ENCODE data around the gene SH2B3. TPM values are rescaled to one million over a fixed set of nuclear protein-coding genes. Genes with fewer than 3 reads are reported as not detected.
A peak's percentile ranks its signal among the peaks of the same experiment; 100 is the strongest.

The SH2B3 gene
- total RNA-seq, 1 experiment from 2014 or later, result 40.3 TPM

DNA sequence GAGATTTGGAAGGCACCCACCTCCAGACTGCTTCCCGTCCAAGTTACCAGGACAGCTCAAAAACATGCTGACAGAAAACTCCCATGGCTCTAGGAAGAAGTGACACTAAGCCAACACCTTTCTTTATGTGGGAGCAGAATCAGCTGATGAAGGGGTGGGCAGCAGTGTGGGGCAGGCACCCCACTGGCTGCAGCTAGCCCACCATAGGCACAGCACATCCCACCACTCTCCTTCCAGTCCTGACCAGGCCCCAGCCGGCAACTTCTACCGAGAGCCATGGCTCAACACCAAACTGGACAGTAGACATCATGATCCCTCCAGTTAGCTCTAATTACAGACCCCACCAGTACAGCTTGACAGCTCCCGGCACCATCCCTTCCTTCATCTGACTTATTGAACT is 45.0 kb downstream of the SH2B3 start:
- H4K8ac ChIP-seq (replicated peaks; ENCODE audit: insufficient read length, low read depth, low read length), result no peak overlapping the region
- Mint-ChIP-seq H3K9me3 (no peaks in the 10 kb centered on the region), H3K27ac (peak overlapping the region; percentile 10 to 88 (median 78); a peak in 5 of 7 replicates), H3K27me3 (ENCODE audit: low read depth) (no peaks in the 10 kb centered on the region), H3K4me1 (peaks cover 10% of the 10 kb centered on the region in 2 experiments), H3K36me3 (ENCODE audit: insufficient read depth in 1 of 3, low read depth in 3 of 3) (peaks cover 34 to 84% (median 66%) of the 10 kb centered on the region in 3 experiments; a peak in 6 of 7 replicates), H3K4me3 (no peak overlapping the region)
- no peak overlapping the region for H3K4me2 ChIP-seq (ENCODE audit: insufficient read depth, insufficient read length, low read length)
- no peak for DNase-seq
- no peak overlapping the region for H4K91ac ChIP-seq (ENCODE audit: insufficient read length, low read depth, low read length)
- H3K56ac ChIP-seq (ENCODE audit: insufficient read length, low read depth, low read length), result no peak overlapping the region
- H2AK5ac ChIP-seq (ENCODE audit: insufficient read length, low read length), result no peak overlapping the region
- H3K18ac ChIP-seq (ENCODE audit: insufficient read length, low read depth, low read length), result no peak overlapping the region
- H2AFZ ChIP-seq (ENCODE audit: low read length), result no peak overlapping the region
- no peak overlapping the region for H2BK12ac ChIP-seq (ENCODE audit: insufficient read length, low read depth, low read length)
- no peak overlapping the region for H3K9ac ChIP-seq (ENCODE audit: extremely low read depth, insufficient read length, low read length)
- no peaks in the 10 kb centered on the region for H3K27me3 ChIP-seq (ENCODE audit: insufficient read depth, low read length)
- no peaks in the 10 kb centered on the region for H4K20me1 ChIP-seq (ENCODE audit: control insufficient read depth, insufficient read depth, insufficient read length)
- H3K23ac ChIP-seq (ENCODE audit: insufficient read length, low read depth, low read length), result no peak overlapping the region
- H3K4ac ChIP-seq (ENCODE audit: low read depth, low read length), result no peak overlapping the region
- no peak overlapping the region for H2BK20ac ChIP-seq (ENCODE audit: low read depth, low read length, poor library complexity, severe bottlenecking)
- no peak overlapping the region for H2BK120ac ChIP-seq (ENCODE audit: low read depth, low read length, poor library complexity, severe bottlenecking)
- no peaks in the 10 kb centered on the region for H3K23me2 ChIP-seq (ENCODE audit: insufficient read length, low read depth, low read length, poor library complexity, severe bottlenecking)
- no CpG with 5 or more reads among the region's 4 CpGs for WGBS (ENCODE audit: extremely low coverage, insufficient read length, low lambda C conversion rate)
- no peak overlapping the region for H3K27ac ChIP-seq (ENCODE audit: insufficient read length, low read depth, low read length)
- no peaks in the 10 kb centered on the region for H3K79me2 ChIP-seq (ENCODE audit: insufficient read depth, low read length)
- H3K4me1 ChIP-seq (ENCODE audit: insufficient read depth, low read length), result no peaks in the 10 kb centered on the region; the same call in 1 of the 2 replicates
- H3K14ac ChIP-seq (ENCODE audit: insufficient read depth, low read length), result no peak overlapping the region
- H4K5ac ChIP-seq (ENCODE audit: insufficient read length, low read depth, low read length), result no peak overlapping the region
- no peak overlapping the region for H2BK15ac ChIP-seq (ENCODE audit: low read depth, low read length)
- no peak overlapping the region for H3T11ph ChIP-seq (ENCODE audit: low read length)
- H2BK5ac ChIP-seq (ENCODE audit: insufficient read length, low read length), result no peak overlapping the region
- H3K79me1 ChIP-seq (ENCODE audit: insufficient read depth, low read depth, low read length, poor library complexity, severe bottlenecking), result no peaks in the 10 kb centered on the region
- no peak for TF ChIP-seq CTCF (conservative IDR thresholded peaks at IDR 0.05)
- H3K9me3 ChIP-seq (ENCODE audit: control insufficient read depth, low read depth, low read length), result no peaks in the 10 kb centered on the region

Data from H9 (cell line).